NCI-H146 (cell line): Measurements from ENCODE around the gene STX12.
A peak's percentile ranks its signal among the peaks of the same experiment; 100 is the strongest.
"Not testable (repeated sequence)": the region's sequence is repeated elsewhere in the genome, so short reads cannot be mapped to it uniquely, and the experiment has no call there.

Source experiments
- DNase-seq: peaks from one replicate; lab custom pipeline; 2025; lab: John Stamatoyannopoulos, UW

STX12 gene

GRCh38 chr1:27830621-27831440 is 57.8 kb downstream of the STX12 start, which contains the start of gene PPP1R8:
PPP1R8 (plus strand) TSS chr1:27830782; CDS start chr1:27830836, 54 bp downstream.
- DNase-seq: peak; percentile 96

- no peak for DNase-seq
Observed at GRCh38 chr1:27831568-27832410, 58.8 kb downstream of the STX12 start.

- no peak for DNase-seq
Observed at GRCh38 chr1:27832762-27833161, 59.7 kb downstream of the STX12 start.

DNA sequence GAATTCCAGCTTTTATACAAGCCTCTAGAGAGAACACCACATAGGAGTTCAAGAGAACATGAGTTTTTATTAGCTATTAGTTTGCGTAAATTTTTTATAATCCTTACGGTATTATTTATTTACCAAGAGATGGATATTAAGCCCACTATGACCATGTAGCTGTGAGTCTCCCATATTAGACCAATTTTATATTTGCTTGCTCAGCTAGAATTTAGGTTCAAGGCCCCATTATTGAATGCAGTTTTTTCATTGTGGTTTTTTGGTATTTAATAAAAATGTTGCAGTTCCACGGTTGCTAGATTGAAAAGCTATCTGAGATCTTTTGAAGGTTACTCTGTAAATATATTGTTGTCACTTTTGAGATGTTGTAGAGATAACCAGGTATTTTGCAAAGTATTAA is 60.5 kb downstream of the STX12 start:
- no peak for DNase-seq

DNA sequence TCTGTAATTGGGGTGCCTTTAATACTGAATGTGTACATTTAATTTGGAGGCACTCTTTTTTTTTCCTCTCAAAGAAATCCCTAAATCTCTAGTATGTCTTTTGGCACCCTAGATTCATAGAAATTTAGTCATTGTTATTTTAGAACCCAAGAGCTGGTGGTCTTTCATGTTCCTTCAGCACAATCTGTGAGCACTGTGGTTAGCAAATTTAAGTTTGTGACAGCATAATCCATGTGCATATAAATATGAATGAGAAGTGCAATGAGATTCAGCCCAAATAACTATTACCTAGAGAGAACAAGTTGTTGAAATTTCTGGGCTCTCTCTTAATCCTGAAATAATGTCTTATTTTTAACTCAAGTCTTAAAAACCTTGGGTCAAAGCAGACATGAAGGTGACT is 62.0 kb downstream of the STX12 start:
- DNase-seq: no peak

DNA sequence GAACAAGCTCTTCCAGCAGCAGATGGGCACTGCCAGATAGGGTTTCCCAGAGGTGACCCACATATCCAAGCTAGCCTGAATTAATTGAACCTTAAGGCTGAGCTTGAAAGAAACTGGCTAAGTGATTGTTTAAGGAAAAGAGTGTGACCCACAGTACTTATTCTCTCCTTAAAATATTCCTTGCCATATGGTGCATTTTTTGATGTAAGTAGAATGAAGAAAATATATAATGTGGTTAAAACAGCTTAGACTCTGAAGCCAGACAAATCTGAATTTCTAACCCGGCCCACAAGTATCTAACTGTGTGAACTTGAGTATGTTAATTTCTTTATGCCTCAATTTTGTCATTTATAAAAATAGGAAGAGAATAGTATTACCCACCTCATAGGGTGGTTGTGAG is 62.5 kb downstream of the STX12 start:
- DNase-seq: no peak

DNA sequence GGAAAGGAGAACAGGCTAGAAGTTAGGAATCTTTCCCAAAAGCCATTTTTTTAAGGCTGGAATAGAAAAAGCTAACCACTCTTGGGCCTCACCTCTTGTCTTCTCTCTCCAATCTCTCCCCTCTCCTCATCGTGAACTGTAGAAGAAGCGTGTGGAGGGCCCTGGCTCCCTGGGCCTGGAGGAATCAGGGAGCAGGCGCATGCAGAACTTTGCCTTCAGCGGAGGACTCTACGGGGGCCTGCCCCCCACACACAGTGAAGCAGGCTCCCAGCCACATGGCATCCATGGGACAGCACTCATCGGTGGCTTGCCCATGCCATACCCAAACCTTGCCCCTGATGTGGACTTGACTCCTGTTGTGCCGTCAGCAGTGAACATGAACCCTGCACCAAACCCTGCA is 76.9 kb downstream of the STX12 start:
- no peak for DNase-seq

DNA sequence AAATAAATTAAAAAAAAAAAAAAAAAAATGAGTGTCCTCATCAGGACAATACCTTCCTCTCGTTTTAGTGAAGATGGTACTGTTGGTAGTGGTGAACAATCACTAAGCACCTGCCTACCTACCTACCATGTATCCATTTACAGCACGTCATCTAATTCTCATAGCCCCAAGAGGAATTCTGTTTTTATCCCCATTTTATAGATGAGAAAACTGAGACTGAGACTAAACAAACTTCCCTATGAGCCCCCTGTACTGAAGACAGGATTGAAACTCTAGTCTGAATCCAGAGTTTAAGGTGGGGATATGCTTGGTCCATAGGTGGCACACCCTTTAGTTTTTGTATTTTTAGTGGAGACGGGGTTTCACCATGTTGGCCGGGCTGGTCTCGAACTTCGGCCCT is 82.1 kb downstream of the STX12 start:
- DNase-seq: no peak

DNA sequence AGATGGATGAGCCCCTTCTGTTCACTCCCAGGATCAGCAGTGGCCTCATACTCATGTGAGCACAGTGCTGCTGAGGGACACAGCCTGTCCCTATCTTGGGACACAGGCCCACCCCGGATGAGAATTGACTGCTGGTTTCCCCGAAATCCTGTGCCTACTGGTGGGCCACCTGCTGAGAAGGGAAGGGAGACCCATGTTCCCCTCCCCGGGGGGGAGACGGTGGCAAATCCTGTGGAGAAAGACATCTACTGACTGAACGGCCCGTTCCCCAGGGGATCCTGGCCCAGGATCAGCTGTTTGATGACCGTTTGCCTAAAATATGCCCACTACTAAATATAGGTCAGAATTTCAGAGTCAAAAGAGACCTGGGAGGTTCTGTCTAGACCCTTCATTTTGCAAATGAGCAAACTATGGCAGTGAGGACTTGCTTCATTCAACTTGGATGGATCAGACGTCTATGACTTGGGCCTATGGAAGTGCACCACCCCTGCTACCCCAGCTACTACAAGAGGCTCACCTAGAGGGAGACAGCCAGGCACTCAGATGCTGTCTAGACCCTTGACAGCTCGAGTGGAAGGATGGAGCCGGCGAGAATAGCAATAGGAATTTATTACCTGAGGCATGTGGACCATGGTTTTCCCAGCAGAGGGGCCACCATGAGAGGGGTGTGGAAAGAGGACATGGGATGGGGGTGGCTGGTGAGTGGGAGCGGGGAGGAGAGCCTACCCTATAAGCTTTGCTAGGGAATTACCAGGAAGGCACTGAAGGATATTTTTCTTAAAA is 83.7 kb downstream of the STX12 start:
- no peak for DNase-seq

DNA sequence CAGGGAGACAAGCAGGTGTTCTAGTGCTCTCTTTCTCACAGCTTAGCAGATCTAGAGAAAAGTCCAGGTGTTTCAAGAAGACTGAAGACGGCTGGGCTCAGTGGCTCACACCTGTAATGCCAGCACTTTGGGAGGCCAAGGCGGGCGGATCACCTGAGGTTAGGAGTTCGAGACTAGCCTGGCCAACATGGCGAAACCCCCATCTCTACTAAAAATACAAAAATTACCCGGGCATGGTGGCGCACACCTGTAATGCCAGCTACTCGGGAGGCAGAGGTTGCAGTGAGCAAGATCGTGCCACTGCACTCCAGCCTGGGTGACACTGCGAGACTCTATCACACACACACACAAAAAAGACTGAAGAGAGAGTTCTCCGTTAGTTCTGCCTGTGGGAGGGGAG is 84.5 kb downstream of the STX12 start:
- not testable (repeated sequence) for DNase-seq

GRCh38 chr1:27858072-27858948 is 85.3 kb downstream of the STX12 start:
- DNase-seq: peak; percentile 47

DNA sequence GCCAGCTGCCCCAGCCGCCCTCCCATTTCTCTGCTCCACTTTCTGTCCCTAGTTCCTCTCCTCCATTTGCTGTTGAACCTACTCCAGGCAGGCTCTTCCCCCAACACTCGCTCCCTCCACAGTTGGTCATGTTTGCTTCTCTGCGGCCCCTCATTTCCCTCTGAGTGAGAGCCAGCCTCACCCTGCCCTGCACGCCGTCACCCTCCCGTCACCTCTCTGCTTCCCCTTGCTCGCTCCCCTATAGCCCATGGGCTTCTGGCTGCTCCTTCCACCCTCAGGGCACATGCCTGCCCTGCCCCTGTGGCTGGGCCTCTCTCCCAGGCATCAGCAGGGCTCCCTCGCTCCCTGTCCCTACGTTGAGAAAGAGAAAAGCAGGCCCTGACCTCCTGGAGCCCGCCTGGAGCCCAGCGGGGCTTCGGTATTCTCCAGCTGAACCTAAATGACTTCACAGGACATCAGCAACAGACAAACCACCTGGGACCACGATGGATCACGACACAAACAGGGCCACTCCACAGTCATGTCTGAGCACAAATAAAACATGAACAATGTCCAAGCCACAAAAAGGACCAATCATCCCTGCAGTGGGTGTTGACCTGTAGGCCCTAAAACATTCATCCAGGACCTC is 86.0 kb downstream of the STX12 start:
- no peak for DNase-seq

- DNase-seq: no peak
Observed at GRCh38 chr1:27861436-27861835, 88.4 kb downstream of the STX12 start.

DNA sequence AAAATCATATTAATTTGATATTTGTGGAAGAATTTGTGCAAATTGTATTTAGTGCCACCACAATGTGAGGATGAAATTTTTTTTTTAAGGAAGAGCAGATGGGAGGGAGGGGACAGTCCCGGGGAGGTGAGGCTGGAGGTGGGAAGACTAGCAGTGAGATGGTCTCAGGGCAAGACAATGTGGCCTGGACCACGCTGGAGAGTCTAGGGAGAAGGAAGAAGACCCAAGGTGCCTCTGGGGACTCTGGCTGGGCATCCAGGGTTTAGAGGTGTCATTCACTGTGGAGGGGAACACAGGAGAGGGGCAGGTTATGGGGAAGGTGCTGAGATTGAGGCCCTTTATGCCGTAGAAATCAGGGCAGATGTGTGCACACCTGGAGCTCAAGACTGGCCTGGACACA is 89.0 kb downstream of the STX12 start:
- DNase-seq: no peak

DNA sequence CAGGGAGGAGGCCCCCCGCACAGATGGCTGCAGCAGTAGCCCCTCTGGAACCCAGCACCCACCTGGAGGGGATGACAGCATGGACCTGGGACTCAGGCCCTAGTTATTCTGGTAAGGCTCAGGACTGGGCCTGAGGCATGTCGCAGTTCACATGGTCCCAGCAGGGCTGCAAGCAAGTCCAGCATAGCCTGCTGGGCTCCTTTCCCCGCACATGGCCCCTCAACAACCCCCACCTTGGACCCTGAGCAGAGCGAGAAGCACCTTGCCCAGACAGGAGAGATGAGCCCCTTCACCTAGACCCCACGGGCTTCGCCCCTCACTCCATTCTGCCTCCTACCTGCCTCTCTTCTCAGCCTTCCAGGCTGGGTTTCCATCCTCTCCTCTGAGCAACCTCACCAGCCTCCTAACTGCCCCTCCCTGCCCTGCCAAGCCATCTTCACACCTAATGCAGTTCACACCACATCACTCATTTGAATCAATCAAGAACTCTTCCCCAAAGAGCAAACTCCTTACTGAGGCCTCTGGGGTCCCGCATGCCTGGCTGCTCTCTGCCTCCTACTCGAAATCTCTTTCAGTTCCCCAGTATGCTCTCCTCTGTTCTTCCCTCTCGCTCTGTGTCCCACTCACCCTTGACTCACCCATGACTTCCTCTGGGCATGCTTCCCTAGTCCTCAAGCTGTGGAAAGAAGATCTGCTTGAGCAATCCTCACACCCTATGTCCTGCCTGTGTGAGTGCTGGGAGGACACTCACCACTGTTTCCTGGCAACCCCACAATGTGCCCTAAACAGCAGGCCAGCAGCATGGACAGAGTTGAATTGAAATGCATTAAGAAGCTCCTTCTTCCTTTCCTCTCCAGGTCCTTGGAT is 89.9 kb downstream of the STX12 start:
- no peak for DNase-seq

DNA sequence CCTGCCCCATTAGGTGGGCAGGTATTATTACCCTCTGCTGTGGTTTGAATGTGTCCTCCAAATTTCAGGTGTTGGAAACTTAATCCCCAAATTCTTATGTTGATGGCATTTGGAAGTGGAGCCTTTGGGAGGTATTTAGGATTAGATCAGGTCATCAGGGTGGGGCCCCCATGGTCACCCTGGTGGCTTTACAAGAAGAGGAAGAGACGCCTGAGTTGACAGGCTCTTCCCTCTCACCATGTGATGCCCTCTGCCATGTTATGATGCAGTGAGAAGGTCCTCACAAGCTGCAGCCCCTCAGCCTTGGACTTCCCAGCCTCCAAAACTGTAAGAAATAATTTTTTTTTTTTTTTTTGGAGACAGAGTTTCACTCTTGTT is 90.5 kb downstream of the STX12 start:
- DNase-seq: no peak

GRCh38 chr1:27864264-27864895 is 91.4 kb downstream of the STX12 start:
- no peak for DNase-seq

DNA sequence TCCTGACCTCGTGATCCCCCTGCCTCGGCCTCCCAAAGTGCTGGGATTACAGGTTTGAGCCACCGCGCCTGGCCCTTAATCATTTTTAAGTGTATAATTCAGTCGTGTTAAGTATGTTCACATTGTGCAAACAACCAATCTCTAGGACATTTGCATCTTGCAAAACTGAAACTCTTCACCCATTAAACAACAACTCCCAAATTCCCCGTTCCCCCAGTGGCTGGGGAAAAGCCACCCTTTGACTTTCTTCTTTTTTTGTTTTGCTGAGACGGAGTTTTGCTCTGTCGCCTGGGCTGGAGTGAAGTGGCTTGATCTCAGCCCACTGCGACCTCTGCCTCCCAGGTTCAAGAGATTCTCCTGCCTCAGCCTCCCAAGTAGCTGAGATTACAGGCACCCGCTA is 92.8 kb downstream of the STX12 start:
- DNase-seq: no peak

- no peak for DNase-seq
Observed at GRCh38 chr1:27868556-27868931, 95.5 kb downstream of the STX12 start.
